ENCODE measurements around the gene PTPRN2.

PTPRN2 gene

DNA sequence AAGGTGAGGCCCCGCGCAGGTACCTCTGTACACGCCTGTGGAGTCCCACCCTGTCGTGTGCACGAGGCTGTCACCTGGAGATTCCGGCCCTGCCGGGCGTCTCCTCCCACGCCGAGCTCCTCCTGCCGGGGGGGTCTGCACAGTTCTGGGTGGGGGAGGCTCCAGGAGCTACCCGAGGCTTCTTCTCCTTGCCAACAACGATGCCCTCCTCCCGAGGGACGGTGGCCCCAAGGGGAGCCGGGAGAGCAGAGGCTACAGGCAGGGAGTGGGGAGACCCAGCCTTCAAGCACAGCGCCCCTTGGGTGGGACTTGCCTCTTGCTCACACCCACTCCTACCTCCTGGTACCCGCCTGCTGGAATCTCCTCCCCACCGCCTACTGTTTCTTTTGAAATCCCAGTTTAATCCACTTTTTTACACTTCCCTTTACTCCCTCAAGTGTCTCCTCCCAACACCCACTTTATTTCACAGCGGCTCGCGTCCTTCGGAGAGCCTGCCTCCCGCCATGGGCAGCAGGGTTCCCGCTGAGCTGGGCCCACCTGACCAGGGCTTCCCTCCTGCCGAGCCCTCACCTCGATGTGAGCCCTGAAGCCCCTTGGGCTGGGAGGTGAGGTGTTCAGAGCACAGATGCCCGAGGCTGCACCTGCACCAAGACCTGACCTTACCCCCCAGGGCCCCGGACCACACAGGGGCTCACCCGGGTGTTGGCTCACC is 912.8 kb downstream of the PTPRN2 start:
- no peak for DNase-seq (ENCODE audit: low read depth)
- TF ChIP-seq, protein P1, sequence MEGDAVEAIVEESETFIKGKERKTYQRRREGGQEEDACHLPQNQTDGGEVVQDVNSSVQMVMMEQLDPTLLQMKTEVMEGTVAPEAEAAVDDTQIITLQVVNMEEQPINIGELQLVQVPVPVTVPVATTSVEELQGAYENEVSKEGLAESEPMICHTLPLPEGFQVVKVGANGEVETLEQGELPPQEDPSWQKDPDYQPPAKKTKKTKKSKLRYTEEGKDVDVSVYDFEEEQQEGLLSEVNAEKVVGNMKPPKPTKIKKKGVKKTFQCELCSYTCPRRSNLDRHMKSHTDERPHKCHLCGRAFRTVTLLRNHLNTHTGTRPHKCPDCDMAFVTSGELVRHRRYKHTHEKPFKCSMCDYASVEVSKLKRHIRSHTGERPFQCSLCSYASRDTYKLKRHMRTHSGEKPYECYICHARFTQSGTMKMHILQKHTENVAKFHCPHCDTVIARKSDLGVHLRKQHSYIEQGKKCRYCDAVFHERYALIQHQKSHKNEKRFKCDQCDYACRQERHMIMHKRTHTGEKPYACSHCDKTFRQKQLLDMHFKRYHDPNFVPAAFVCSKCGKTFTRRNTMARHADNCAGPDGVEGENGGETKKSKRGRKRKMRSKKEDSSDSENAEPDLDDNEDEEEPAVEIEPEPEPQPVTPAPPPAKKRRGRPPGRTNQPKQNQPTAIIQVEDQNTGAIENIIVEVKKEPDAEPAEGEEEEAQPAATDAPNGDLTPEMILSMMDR (IDR thresholded peaks at IDR 0.05; ENCODE audit: low read depth, low read length, missing control alignments): no peak
- no peak overlapping the region for H3K4me3 ChIP-seq (ENCODE audit: low read depth, low read length)

DNA sequence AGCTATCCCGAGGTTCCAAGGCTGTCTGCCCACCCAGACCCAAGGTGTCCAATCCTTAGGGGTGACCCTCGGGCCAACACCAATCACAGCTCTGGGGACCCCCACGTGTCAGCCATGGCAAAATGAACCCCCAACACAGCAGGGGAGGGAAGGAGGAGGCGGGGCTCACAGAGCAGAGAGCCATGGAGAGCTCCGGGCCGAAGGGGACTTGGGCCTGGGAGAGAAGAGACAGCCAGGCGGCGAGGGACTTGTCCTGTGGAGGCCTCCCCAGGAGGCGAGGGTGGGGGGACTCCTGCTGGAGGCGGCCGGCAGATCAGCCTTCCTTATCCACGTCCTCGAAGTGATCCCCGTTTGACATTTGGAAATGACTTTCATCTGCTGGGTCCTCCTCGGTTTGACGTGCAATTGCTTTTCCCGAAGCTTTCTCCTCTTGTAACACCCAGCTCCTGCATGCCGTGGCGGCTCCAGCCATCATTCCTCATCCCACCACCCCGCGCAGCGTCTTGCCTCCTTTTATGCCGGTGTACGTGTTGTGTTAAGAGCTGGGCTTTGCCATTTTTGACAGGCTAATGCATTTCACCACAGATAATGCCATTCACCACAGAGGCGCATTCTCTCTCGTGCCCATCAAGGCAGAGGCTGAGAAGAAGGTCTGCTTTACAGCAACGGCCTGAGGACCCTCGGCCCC is 913.5 kb downstream of the PTPRN2 start:
- TF ChIP-seq, protein P1 (IDR thresholded peaks at IDR 0.05; ENCODE audit: low read depth, low read length, missing control alignments): no peak
- H3K4me3 ChIP-seq (ENCODE audit: low read depth, low read length): no peak overlapping the region
- DNase-seq (ENCODE audit: low read depth): no peak

DNA sequence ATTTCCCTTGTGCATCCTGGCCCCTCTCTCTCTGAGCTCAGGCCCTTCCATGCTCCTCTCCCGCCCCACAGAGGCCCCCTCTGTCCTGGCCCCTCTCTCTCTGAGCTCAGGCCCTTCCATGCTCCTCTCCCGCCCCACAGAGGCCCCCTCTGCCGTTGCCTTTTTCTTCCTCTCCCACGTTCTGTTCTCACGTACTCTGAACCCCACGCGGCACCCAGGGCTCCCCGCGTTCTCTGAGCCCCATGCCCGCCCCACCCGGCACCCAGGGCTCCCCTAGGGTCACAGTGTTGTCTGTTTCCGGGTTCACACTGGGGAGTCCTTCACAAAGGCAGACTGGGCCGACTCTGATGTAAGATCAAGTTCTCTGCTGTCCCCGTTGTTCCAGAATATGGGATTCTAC is 914.0 kb downstream of the PTPRN2 start:
- no peak for DNase-seq (ENCODE audit: low read depth)
- TF ChIP-seq, protein P1 (IDR thresholded peaks at IDR 0.05; ENCODE audit: low read depth, low read length, missing control alignments): no peak
- no peak overlapping the region for H3K4me3 ChIP-seq (ENCODE audit: low read depth, low read length)

DNA sequence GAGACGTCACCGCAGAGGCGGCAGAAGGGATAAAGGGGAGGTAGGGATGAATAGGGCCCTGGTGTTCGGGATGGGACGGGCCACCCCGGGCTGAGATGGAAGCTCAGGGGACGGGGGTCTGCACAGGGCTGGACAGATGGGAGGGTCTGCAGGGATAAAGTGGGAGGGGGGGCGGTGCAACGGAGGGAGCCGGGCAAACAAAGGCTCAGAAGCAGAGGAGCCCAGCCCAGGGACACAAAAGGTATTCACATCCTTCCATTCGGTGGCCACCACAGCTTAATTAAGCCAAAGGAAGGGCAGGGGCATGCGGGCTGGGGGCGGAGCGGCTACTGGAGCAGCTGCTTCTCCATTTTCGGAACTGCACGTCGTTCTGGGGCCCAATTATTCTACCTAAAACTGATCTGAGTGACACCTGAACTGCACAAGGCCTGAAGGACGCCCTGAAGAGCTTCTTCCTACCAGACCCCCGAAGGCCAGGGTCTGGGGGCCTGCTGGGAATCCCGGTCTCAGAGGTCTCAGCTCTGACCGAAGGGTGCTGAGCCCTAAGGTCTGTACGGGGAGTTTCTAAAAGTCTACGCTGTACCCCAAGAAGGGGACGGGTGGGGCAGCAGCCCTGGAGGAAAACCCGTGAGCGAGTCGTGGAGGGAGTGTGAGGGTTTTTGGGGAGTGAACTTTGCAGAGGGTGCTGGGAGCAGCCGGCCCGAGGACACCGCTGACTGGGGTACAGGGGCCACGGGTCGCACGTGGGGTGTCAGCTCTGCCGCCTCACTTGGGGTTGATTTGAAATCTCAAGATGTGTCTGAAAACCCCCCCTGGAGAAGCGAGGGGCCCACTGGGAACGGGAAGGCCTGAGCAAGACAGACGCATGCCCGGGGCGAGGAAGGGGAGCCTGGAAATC is 916.0 kb downstream of the PTPRN2 start:
- TF ChIP-seq, protein P1 (IDR thresholded peaks at IDR 0.05; ENCODE audit: low read depth, low read length, missing control alignments): no peak
- no peak for DNase-seq (ENCODE audit: low read depth)
- H3K4me3 ChIP-seq (ENCODE audit: low read depth, low read length): no peak overlapping the region

DNA sequence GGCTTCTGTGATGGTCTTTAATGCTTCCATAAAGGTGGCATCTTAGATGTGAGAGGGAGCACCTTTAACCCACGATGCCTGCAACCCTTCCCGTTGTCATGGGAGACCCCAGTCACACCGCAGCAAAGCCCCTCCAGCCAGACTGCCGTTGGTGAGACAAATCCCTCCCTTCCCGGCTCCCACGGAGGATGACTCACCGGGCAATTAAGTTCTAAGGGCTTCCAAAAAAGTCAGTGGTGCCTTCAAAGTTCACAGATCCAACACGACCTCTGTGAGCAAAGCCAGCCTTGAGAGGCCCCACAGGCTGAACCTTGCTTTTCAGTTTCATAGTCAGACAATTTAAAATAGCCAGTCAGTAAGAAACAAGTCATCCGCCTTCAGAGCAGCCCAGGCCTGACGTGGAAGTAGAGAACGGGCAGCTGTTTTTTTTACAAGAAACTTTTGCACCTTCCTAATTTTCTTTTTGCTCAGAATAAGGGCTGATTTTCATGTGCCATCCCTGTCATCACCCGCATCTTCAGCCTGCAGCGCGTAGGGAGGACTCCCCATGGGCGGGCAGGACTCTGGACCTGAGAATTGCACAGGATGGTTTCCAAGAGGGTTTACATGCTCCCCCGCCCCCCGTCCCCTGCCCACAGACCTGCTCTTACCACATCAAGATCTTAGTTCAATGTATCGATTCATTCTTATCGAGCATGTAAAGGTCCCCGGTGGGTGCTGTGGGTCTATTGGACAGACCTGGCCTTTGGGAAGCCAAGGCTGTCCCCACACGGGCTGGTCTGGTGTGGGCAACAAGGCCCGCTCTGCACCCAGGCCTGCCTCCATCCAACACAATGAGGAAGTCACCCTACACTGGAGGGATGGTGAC is 916.9 kb downstream of the PTPRN2 start:
- DNase-seq (ENCODE audit: low read depth): no peak
- TF ChIP-seq, protein P1 (IDR thresholded peaks at IDR 0.05; ENCODE audit: low read depth, low read length, missing control alignments): no peak
- H3K4me3 ChIP-seq (ENCODE audit: low read depth, low read length): no peak overlapping the region

DNA sequence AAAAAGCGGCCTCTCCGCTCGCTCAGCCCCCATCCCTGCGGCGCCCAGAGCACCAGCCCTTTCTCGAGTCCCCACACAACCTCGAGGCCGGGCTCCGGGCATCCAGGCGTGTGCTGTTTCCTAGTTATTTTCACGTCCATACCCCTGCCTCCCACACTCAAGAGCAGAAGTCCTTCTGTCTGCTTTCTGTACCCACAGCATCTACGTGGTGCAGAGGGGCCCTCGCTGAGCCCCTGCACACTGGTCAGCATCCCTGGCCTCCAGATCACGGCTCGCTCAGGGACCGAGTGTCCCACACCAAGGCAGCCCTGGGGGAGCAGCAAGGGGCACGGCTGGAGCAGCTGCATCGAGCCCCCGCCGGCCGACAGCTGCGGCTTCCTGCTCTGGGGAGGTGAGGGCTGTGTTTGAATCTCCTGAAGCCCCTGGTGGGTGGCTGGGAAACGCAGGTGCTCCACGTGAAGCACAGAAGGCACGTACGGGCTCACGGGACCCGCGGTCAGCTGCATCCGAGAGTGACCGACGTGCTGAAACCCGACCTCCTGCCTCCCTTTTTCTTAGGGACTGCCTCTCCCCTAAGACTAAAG is 917.8 kb downstream of the PTPRN2 start:
- H3K4me3 ChIP-seq (ENCODE audit: low read depth, low read length): no peak overlapping the region
- TF ChIP-seq, protein P1 (IDR thresholded peaks at IDR 0.05; ENCODE audit: low read depth, low read length, missing control alignments): no peak
- no peak for DNase-seq (ENCODE audit: low read depth)
